ENCODE data around the gene MAST2. TPM values are rescaled to one million over a fixed set of nuclear protein-coding genes. Genes with fewer than 3 reads are reported as not detected.
"Not testable (repeated sequence)": the region's sequence is repeated elsewhere in the genome, so short reads cannot be mapped to it uniquely, and the experiment has no call there.

The MAST2 gene
- total RNA-seq, 3 donors from 2014 or later: 28.0 to 34.4 (median 31.6) TPM

- Histone ChIP-seq H3K4me1 (no peaks in the 10 kb centered on the region), H3K27me3 (no peaks in the 10 kb centered on the region), H3K36me3 (no peaks in the 10 kb centered on the region), H3K27ac (no peak overlapping the region), H3K4me3 (no peak overlapping the region), H3K9me3 (no peaks in the 10 kb centered on the region)
- no peak for TF ChIP-seq POLR2AphosphoS5 (IDR thresholded peaks at IDR 0.05)
- no peak for TF ChIP-seq POLR2A (IDR thresholded peaks at IDR 0.05)
- TF ChIP-seq CTCF (IDR thresholded peaks at IDR 0.05): no peak
- DNase-seq (ENCODE audit: low spot score in 2 of 2): no peak
- intact Hi-C loops (cut with DNase I; ENCODE audit: low total_unique reads): no loop called here
Measured at GRCh38 chr1:45929257-45929687, 125.9 kb downstream of the MAST2 start.

GRCh38 chr1:45930258-45931150, 127.1 kb downstream of the MAST2 start:
- TF ChIP-seq POLR2AphosphoS5 (IDR thresholded peaks at IDR 0.05) (no peak), CTCF (IDR thresholded peaks at IDR 0.05) (no peak), POLR2A (IDR thresholded peaks at IDR 0.05) (no peak)
- intact Hi-C loops (cut with DNase I; ENCODE audit: low total_unique reads): no loop called here
- DNase-seq (ENCODE audit: low spot score in 2 of 2): no peak
- Histone ChIP-seq H3K9me3 (no peaks in the 10 kb centered on the region), H3K27ac (no peak overlapping the region), H3K27me3 (no peaks in the 10 kb centered on the region), H3K36me3 (no peaks in the 10 kb centered on the region), H3K4me3 (no peak overlapping the region), H3K4me1 (no peaks in the 10 kb centered on the region)

- H3K4me3 ChIP-seq; H3K27me3 ChIP-seq; intact Hi-C loops (cut with DNase I; ENCODE audit: low total_unique reads); H3K9me3 ChIP-seq; H3K4me1 ChIP-seq; H3K36me3 ChIP-seq; DNase-seq (ENCODE audit: low spot score in 2 of 2); H3K27ac ChIP-seq: not testable (repeated sequence)
Measured at GRCh38 chr1:45932205-45932604, 128.8 kb downstream of the MAST2 start.

GRCh38 chr1:45934947-45935346, 131.5 kb downstream of the MAST2 start:
- Histone ChIP-seq H3K27ac (no peak overlapping the region), H3K4me1 (no peaks in the 10 kb centered on the region), H3K27me3 (no peaks in the 10 kb centered on the region), H3K36me3 (no peaks in the 10 kb centered on the region), H3K4me3 (no peak overlapping the region), H3K9me3 (no peaks in the 10 kb centered on the region)
- DNase-seq (ENCODE audit: low spot score in 2 of 2): no peak
- TF ChIP-seq POLR2AphosphoS5 (IDR thresholded peaks at IDR 0.05): no peak
- TF ChIP-seq CTCF (IDR thresholded peaks at IDR 0.05): no peak
- TF ChIP-seq POLR2A (IDR thresholded peaks at IDR 0.05): no peak
- intact Hi-C loops (cut with DNase I; ENCODE audit: low total_unique reads): no loop called here

- H3K4me1 ChIP-seq: no peaks in the 10 kb centered on the region
- H3K27me3 ChIP-seq: no peaks in the 10 kb centered on the region
- H3K36me3 ChIP-seq: no peaks in the 10 kb centered on the region
- H3K27ac ChIP-seq: no peak overlapping the region
- TF ChIP-seq POLR2AphosphoS5 (IDR thresholded peaks at IDR 0.05): no peak
- TF ChIP-seq CTCF (IDR thresholded peaks at IDR 0.05): no peak
- no peak for TF ChIP-seq POLR2A (IDR thresholded peaks at IDR 0.05)
- no peaks in the 10 kb centered on the region for H3K9me3 ChIP-seq
- intact Hi-C loops (cut with DNase I; ENCODE audit: low total_unique reads): no loop called here
- no peak for DNase-seq (ENCODE audit: low spot score in 2 of 2)
- H3K4me3 ChIP-seq: no peak overlapping the region
Measured at GRCh38 chr1:45938029-45938428, 134.6 kb downstream of the MAST2 start.

Data from breast epithelium (tissue), 4 donors.